HepG2 (cell line): ENCODE results near the gene SMCHD1. TPM values are rescaled to one million over a fixed set of nuclear protein-coding genes. Genes with fewer than 3 reads are reported as not detected.

Experiments
- ATAC-seq: fragments of 200-7000 bp; cut with Tn5 transposase; 3 replicates; pipeline ENCODE4 v1.9.1; 2020; ENCODE audit warnings: mild to moderate bottlenecking, moderate library complexity
- BruUV-seq: library from RNA; stranded (reverse); fragments of 400-500 nt; replicated peaks from 2 replicates; lab custom pipeline; 2021; lab: Mats Ljungman, UMichigan
- CTCF ChIA-PET: fragments of 300-600 bp; formaldehyde crosslinking; extraction: SDS; loops from one replicate; lab custom pipeline; 2021; ENCODE audit warnings: low total read pairs, inconsistent platforms, low intra/inter-chr PET ratio; lab: Yijun Ruan, JAX
- POLR2A ChIA-PET: fragments of 350-600 bp; sonication (Branson Sonifier 250); formaldehyde crosslinking; loops from one replicate; lab custom pipeline; 2020; ENCODE audit warnings: antibody characterized with exemption, inconsistent platforms; lab: Yijun Ruan, JAX
- DNase-seq: peaks from one replicate; pipeline ENCODE4 v3.0.0-alpha.2; 2015; ENCODE audit warnings: low spot score
- FAIRE-seq: peaks from 3 replicates; lab custom pipeline; 2011; peaks lifted over from hg19 to GRCh38; lab: Jason Lieb, UNC
- H2AFZ ChIP-seq: one replicate; pipeline ENCODE4 v1.6.1; 2011; ENCODE audit warnings: low read length, inconsistent platforms
- H3K27ac ChIP-seq: fragments of 300-600 bp; 3 replicates; pipeline ENCODE4 v1.8.0; 2011; ENCODE audit warnings: mixed run types, mild to moderate bottlenecking, mixed read lengths, low read length, inconsistent platforms; ENCODE audit not compliant: insufficient read depth; ENCODE audit errors: extremely low read length
- H3K27me3 ChIP-seq, 2 experiments: fragments of 200-600 bp in 1 of 2; 2 replicates in 1 of 2; 3 replicates in 1 of 2; pipeline versions ENCODE4 v1.6.0 to v1.8.0; 2011; ENCODE audit warnings: low read length in 2 of 2, mild to moderate bottlenecking in 2 of 2, moderate library complexity in 2 of 2, inconsistent platforms in 1 of 2; ENCODE audit not compliant: insufficient read depth in 2 of 2, control insufficient read depth in 1 of 2
- H3K36me3 ChIP-seq, 2 experiments: fragments of 200-600 bp in 1 of 2; replicated peaks in 1 of 2; 2 replicates in 1 of 2; 3 replicates in 1 of 2; pipeline versions ENCODE4 v1.5.1 to v1.8.0; 2011; ENCODE audit warnings: low read length in 2 of 2, inconsistent platforms in 1 of 2; ENCODE audit not compliant: insufficient read depth in 2 of 2, control insufficient read depth in 1 of 2
- H3K4me1 ChIP-seq: 2 replicates; pipeline ENCODE4 v1.5.1; 2012; ENCODE audit warnings: low read length, inconsistent platforms; ENCODE audit not compliant: insufficient read depth
- H3K4me2 ChIP-seq: 2 replicates; pipeline ENCODE4 v1.6.0; 2011; ENCODE audit warnings: low read depth, low read length, inconsistent platforms
- H3K4me3 ChIP-seq, 3 experiments: fragments of 200-600 bp in 1 of 3; sonication (generic), shearing (Covaris generic) in 1 of 3; replicated peaks in 1 of 3; 2 replicates each; pipeline ENCODE4 v1.5.1; 2011 to 2016; ENCODE audit warnings: low read length in 3 of 3, inconsistent platforms in 2 of 3, low read depth in 2 of 3, mild to moderate bottlenecking in 2 of 3, control low read depth in 1 of 3, mixed read lengths in 1 of 3; ENCODE audit not compliant: insufficient read depth in 1 of 3
- H3K79me2 ChIP-seq: one replicate; pipeline ENCODE4 v1.6.1; 2011; ENCODE audit warnings: low read length, inconsistent platforms; ENCODE audit not compliant: insufficient read depth
- H3K9ac ChIP-seq: 2 replicates; pipeline ENCODE4 v1.6.0; 2011; ENCODE audit warnings: mild to moderate bottlenecking, low read depth, low read length, inconsistent platforms; ENCODE audit not compliant: insufficient read depth
- H3K9me3 ChIP-seq: 2 replicates; pipeline ENCODE4 v1.5.1; 2012; ENCODE audit warnings: mild to moderate bottlenecking, low read length
- H4K20me1 ChIP-seq: 2 replicates; pipeline ENCODE4 v1.6.0; 2011; ENCODE audit warnings: inconsistent platforms, mild to moderate bottlenecking, low read length, moderate library complexity; ENCODE audit not compliant: insufficient read depth
- ATRX ChIP-seq: sonication (generic); formaldehyde crosslinking; IDR thresholded peaks from 2 replicates; pipeline ENCODE4 v1.4.0; 2020; ENCODE audit warnings: missing genetic modification reagents, borderline replicate concordance
- KDM2A ChIP-seq: sonication (generic); formaldehyde crosslinking; IDR thresholded peaks from 2 replicates; pipeline ENCODE4 v1.4.0; 2020; ENCODE audit warnings: low read depth, missing genetic modification reagents, borderline replicate concordance
- NAIF1 ChIP-seq: sonication (generic); formaldehyde crosslinking; IDR thresholded peaks from 2 replicates; pipeline ENCODE4 v1.5.0; 2020; ENCODE audit warnings: mild to moderate bottlenecking, missing genetic modification reagents, borderline replicate concordance
- SUZ12 ChIP-seq: fragments of 150-350 bp; IDR thresholded peaks from 2 replicates; pipeline ENCODE4 v1.6.1; 2014; ENCODE audit warnings: low read depth, low read length
- ZC3H13 ChIP-seq: sonication (generic); formaldehyde crosslinking; IDR thresholded peaks from 2 replicates; pipeline ENCODE4 v1.8.1; 2023; ENCODE audit warnings: mild to moderate bottlenecking, missing genetic modification reagents, moderate library complexity
- ZNF101 ChIP-seq: sonication (generic); formaldehyde crosslinking; IDR thresholded peaks from 2 replicates; pipeline ENCODE4 v1.4.0; 2020; ENCODE audit warnings: mild to moderate bottlenecking, low read depth, missing genetic modification reagents, borderline replicate concordance
- WGBS: methylation state at CpG from one replicate; pipeline ENCODE4 v1.1.6; 2017; ENCODE audit warnings: low lambda C conversion rate; 5-methylcytosine and 5-hydroxymethylcytosine counted together
- in situ Hi-C: cut with HindIII; loops from 2 replicates; pipeline ENCODE4 v1.10.0; 2017; ENCODE audit warnings: low pct_unique_long_range_greater_than_20kb; ENCODE audit not compliant: extremely low pct_ligation_motif_present
- intact Hi-C: fragments of 100-400 bp; cut with micrococcal nuclease; formaldehyde crosslinking; loops from one replicate; pipeline ENCODE4 v1.10.0; 2022; ENCODE audit not compliant: unreplicated experiment
- polyA plus RNA-seq, 8 experiments: library from polyadenylated mRNA; depleted of rRNA in 3 of 8; stranded (reverse) in 7 of 8; unstranded in 1 of 8; fragments of >200 nt; fragmentation: Illumina TruSeq in 4 of 8; extraction: Trizol in 4 of 8; gene quantifications; 2 replicates each; pipeline versions ENCODE4 v1.2.1 to v1.2.3, GENCODE V29; 2011 to 2016; ENCODE audit warnings: low read depth in 4 of 8, missing spikeins in 1 of 8, mixed read lengths in 1 of 8; ENCODE audit not compliant: insufficient read depth in 1 of 8
- total RNA-seq, 5 experiments: library from RNA; depleted of rRNA; stranded (reverse); fragments of >200 nt; fragmentation: Illumina TruSeq; extraction: Trizol; gene quantifications; 2 replicates each; pipeline ENCODE4 v1.2.3, GENCODE V29; 2016; ENCODE audit warnings: low read depth in 1 of 5
- TF ChIP-seq, protein P1 (sequence below): sonication (generic); formaldehyde crosslinking; conservative IDR thresholded peaks from 2 replicates; pipeline ENCODE4 v1.4.0; 2020; ENCODE audit warnings: missing genetic modification reagents
- TF ChIP-seq, protein P2 (sequence below): sonication (generic); formaldehyde crosslinking; IDR thresholded peaks from 2 replicates; pipeline ENCODE4 v1.9.0; 2021; ENCODE audit warnings: missing genetic modification reagents, mild to moderate bottlenecking, borderline replicate concordance
- TF ChIP-seq, protein P3 (sequence below): sonication (generic); formaldehyde crosslinking; IDR thresholded peaks from 2 replicates; pipeline ENCODE4 v1.4.0; 2020; ENCODE audit warnings: missing genetic modification reagents

The SMCHD1 gene
- total and polyA plus RNA-seq, 2 of the 13 experiments (the other 11 are each of a cell fraction or from before 2014, with no cell fraction given) = 21.4 to 93.6 TPM

DNA sequence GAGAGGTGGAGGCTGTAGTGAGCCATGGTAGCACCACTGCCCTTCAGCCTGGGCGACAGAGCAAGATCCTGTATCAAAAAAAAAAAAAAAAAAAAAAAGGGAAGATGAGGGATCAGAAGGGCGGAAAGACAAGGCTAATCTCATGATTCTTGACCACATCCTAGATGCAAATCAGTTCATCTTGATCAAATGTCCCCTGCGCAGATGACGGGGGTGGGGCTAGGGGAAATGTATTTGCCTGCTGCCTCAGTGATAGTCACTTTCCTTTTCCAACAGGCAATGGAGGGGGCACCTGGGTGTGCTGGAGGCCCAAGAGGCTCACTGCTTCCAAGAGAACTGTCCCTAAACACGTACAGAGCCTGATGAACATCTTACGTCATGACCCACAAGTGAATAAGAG is 187.6 kb downstream of the SMCHD1 start (continued):
- TF ChIP-seq ZNF101 (CRISPR knock-in tag) = no peak
- TF ChIP-seq, protein P1, sequence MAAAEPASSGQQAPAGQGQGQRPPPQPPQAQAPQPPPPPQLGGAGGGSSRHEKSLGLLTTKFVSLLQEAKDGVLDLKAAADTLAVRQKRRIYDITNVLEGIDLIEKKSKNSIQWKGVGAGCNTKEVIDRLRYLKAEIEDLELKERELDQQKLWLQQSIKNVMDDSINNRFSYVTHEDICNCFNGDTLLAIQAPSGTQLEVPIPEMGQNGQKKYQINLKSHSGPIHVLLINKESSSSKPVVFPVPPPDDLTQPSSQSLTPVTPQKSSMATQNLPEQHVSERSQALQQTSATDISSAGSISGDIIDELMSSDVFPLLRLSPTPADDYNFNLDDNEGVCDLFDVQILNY (CRISPR knock-in tag) = no peak
- no peak for TF ChIP-seq ATRX (CRISPR knock-in tag)
- no peak for TF ChIP-seq NAIF1 (CRISPR knock-in tag)
- TF ChIP-seq SUZ12 = no peak
- TF ChIP-seq ZC3H13 (CRISPR knock-in tag) = no peak

DNA sequence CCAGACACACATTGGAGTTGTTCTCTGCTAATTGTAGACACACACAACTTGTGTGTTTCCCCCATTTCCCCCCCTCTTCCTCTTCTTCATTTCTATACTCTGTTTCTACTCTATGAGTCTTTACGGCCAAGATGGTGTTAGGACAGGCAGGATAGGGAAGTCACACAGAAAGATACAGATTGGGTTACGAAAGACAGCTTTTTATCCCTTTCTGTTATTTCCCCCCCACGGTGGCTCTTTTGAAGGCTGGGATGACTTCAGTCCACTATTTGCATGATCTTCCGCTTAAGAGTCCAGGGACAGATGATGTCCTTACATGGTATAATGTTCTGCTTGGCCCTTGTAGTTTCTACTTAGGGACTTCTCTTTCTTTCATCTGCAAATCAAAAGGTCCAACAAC is 189.6 kb downstream of the SMCHD1 start:
- no peaks in the 10 kb centered on the region for H4K20me1 ChIP-seq
- WGBS = 57% methylated on average over 4 of the region's 4 CpGs
- FAIRE-seq = no peak
- H3K27ac ChIP-seq = no peak overlapping the region
- H3K4me3 ChIP-seq = no peak overlapping the region
- in situ Hi-C loops (no loop called here), intact Hi-C loops (no loop called here)
- TF ChIP-seq, protein P2, sequence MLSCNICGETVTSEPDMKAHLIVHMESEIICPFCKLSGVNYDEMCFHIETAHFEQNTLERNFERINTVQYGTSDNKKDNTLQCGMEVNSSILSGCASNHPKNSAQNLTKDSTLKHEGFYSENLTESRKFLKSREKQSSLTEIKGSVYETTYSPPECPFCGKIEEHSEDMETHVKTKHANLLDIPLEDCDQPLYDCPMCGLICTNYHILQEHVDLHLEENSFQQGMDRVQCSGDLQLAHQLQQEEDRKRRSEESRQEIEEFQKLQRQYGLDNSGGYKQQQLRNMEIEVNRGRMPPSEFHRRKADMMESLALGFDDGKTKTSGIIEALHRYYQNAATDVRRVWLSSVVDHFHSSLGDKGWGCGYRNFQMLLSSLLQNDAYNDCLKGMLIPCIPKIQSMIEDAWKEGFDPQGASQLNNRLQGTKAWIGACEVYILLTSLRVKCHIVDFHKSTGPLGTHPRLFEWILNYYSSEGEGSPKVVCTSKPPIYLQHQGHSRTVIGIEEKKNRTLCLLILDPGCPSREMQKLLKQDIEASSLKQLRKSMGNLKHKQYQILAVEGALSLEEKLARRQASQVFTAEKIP (CRISPR knock-in tag) = no peak
- TF ChIP-seq, protein P3, sequence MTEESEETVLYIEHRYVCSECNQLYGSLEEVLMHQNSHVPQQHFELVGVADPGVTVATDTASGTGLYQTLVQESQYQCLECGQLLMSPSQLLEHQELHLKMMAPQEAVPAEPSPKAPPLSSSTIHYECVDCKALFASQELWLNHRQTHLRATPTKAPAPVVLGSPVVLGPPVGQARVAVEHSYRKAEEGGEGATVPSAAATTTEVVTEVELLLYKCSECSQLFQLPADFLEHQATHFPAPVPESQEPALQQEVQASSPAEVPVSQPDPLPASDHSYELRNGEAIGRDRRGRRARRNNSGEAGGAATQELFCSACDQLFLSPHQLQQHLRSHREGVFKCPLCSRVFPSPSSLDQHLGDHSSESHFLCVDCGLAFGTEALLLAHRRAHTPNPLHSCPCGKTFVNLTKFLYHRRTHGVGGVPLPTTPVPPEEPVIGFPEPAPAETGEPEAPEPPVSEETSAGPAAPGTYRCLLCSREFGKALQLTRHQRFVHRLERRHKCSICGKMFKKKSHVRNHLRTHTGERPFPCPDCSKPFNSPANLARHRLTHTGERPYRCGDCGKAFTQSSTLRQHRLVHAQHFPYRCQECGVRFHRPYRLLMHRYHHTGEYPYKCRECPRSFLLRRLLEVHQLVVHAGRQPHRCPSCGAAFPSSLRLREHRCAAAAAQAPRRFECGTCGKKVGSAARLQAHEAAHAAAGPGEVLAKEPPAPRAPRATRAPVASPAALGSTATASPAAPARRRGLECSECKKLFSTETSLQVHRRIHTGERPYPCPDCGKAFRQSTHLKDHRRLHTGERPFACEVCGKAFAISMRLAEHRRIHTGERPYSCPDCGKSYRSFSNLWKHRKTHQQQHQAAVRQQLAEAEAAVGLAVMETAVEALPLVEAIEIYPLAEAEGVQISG (CRISPR knock-in tag) = no peak
- no peak for TF ChIP-seq KDM2A (CRISPR knock-in tag)
- ATAC-seq = no peak
- no peaks in the 10 kb centered on the region for H3K79me2 ChIP-seq
- H3K4me2 ChIP-seq = no peak overlapping the region
- POLR2A ChIA-PET = no interaction called here
- BruUV-seq = no TSS peak
- no peak overlapping the region for H2AFZ ChIP-seq
- no peak overlapping the region for H3K9ac ChIP-seq
- DNase-seq = no peak
- H3K4me1 ChIP-seq = peaks cover 10% of the 10 kb centered on the region
- no peaks in the 10 kb centered on the region for H3K36me3 ChIP-seq
- H3K9me3 ChIP-seq = no peaks in the 10 kb centered on the region
- CTCF ChIA-PET = no interaction called here
- H3K27me3 ChIP-seq = peaks cover 2 to 52% of the 10 kb centered on the region in 2 experiments; a peak in 4 of 5 replicates
